GDM1 (cell line): ENCODE measurements around the gene CNTRL.
"Not testable (repeated sequence)": the region's sequence is repeated elsewhere in the genome, so short reads cannot be mapped to it uniquely, and the experiment has no call there.

Source experiments
- DNase-seq: peaks from one replicate; lab custom pipeline; 2025; lab: John Stamatoyannopoulos, UW

Gene CNTRL

DNA sequence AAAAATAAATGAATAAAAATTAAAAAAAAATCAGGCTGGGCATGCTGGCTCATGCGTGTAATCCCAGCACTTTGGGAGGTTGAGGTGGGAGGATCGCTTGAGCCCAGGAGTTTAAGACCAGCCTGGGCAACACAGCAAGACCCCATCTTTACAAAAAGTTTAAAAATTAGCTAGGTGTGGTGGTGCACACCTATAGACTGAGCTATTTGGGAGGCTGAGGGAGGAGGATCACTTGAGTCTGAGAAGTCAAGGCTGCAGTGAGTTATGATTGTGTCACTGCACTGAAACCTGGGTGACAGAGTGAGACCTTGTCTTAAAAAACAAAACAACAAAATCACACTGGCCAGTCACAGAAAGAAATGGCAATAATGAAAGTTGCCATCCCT is 3.4 kb upstream of the CNTRL start:
- no peak for DNase-seq

DNA sequence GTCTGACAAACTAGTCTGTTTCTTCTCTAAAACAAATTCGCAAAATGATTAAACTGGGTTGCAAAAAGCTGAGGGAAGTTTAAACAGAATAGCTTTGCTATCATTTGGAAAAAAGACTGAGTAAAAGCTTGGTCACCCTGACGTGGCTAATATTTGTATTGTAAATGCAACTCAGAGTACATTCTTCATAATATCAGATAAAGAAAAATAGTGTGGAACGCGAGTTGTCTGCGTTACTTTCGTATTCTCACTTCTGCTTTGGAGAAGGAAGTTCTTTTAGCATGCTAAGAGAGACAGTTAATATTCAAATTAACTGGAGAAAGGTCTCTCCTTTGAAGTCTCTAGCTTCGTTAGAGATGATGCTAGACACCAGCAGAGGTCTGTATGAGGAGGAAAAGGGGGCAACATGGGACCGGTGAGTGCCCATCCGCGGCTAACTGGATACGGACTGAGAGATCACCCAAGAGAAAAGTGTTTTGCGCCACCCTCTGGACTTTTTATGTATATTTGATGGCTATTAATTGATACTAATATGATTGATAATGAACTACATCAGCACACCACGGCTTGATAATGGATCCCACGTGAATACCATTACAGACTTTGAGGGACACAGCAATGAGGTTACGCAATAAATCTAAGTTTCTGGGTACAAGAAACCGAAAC is 2.9 kb upstream of the CNTRL start:
- DNase-seq = peak; percentile 20

DNA sequence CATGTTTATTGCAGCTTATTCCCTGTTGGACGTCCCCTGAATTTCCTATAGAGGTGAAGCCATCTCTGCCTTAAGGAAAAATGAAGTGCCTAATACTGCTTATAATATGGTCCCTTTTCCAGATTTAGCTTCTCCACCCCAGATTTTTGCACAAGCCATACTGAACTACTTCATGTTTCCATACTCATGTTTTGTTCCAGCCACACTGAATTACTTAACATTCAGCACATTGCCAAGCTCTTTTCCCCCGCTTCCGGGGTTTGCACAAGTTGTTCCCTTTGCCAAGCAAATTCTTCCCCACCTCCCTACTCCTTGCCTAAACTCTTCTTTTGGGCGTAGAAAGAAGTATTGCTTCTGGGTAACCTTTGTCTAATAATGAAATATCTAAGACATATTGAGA is 1.7 kb upstream of the CNTRL start:
- DNase-seq = peak; percentile 4

DNA sequence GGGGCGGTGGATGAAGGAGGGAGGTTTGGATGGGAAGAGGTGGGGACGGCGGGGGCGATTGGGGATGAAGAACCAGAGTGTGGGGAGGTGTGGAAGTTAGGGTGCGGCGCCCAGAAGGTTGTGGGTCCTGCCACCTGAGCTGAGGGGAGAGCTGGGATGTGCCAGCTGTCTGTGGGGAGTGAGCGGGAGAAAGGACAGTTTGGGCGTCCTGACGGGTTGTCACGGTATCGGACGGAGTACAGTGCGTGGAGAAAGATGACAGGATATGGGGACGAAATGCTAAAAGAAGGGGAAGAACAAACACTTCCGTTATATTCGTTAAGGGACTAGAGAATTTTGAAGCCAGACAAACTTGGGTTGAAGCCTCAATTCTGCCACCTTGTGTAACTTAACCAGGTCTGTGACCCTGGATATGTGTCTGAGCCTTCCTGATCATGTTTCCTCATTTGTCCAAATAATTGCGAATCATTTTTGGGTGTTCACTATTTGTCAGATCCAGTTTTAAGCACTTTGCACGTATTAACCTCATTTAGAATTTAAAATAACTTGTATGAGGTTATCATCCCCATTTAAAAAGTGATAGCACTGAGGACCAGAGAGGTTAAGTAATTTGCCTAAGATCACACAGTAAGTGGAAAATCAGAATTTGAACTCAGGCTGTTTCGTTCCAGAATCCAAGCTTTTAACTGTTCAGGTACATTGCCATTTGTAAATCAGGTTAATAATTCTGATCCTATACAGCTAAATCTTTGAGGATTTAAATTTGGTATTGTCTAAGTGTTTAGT is 689 bp downstream of the CNTRL start:
- no peak for DNase-seq

DNA sequence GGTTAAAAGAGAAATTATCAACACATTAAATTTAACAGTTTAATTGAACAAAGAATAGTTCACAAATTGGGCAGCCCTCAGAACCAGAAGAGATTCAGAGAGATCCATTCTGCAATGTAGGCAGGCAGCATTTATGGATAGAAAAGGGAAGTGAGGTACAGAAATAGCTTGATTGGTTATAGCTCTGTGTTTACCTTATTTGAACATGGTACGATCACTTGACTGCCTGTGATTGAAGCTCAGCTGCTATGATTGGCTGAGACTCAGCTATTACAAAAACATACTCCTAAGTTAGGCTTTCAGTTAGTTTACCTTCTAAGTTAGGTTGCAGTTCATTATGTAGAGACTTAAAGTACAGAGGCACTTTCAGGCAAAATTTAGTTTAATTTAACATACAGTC is 7.3 kb downstream of the CNTRL start:
- no peak for DNase-seq

DNA sequence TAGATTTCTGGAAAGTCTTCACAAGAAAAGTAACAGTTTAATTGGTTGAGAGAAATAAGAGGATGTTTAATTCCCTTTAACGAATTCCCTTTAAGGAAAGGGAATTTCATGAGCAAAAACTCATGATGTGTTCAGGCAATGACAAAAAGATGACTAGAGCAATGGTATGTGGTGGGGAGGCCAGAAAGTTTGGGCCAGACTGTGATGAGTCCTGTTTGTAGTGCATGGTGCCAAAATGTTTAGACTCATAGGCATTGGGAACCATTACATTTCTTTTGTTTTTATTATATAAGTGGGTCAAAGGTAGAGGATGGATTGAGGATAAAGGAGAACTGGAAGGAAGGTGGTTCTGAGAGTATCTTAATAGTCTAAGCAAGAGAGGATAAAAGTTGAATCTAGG is 10.9 kb downstream of the CNTRL start:
- DNase-seq = no peak

DNA sequence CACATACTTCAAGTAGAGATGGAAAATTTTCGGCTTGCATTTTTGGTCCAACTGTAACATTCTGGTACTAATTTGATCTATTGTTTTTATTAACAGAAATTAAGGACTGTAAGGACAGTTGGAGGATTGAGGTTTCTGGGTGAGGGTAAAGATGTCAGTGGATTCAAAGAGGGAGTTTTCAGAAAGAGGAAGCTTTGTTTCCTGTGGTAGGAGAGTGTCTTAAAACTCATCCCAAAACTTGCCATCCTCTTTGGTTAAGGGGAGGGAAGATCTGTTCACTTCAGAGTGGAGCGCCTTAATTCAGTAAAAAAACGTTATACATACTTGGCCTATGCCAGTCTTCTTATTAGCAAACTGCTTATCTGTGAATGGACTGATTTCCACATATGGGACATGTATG is 13.8 kb downstream of the CNTRL start:
- DNase-seq = peak; percentile 40

DNA sequence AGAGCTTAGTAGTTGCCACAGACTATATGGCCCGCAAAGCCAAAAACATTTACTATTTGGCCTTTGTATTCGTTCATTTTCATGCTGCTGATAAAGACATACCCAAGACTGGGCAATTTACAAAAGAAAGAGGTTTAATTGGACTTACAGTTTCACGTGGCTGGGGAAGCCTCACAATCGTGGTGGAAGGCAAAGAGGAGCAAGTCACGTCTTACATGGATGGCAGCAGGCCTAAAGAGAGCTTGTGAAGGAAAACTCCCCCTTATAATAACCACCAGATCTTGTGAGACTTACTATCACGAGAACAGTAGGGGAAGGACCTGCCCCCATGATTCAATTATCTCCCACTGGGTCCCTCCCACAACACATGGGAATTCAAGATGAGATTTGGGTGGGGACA is 16.0 kb downstream of the CNTRL start:
- DNase-seq = not testable (repeated sequence)

DNA sequence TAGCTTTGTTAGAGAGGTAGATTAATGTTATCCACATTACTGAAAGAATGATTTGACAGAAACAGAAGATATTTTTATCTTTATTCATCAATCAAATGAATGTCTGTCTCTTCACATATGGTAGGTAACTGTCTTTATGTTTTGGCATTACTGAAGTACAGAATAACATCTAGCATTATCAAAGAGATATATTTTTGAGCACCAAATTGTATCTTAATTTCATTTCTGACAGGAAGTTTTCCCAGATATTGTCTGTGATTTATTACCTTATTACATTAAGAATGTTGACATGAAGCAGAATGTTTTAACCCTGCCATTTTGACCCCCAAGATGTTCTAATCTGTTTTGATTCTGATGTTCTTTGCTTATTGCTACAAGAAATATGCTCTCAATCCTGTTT is 20.3 kb downstream of the CNTRL start:
- no peak for DNase-seq

DNA sequence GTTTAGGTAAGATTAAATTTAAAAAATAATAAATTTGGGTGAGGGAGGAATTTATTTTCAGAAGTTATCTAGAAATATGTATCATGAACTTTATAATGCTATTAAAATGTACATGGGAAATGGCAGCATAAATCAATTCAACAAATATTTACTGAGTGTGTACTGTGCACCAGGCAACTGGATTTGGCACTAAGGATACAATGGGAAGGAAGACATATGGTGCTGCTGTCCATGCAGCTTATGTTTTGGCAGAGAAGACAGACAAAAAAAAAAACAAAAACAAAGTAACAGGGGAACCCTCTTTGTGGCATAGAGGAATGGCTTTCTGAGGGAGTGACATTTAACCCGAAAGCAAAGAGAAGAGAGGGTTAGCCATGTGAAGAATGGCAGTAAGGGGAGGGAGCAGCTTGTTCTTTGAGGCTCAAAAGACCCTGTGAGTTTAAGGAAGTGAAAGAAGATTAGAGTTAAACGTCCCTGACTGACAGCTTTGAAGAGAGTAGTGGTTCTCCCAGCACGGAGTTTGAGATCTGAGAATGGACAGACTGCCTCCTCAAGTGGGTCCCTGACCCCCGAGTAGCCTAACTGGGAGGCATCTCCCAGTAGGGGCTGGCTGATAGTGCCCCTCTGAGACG is 23.9 kb downstream of the CNTRL start:
- DNase-seq = no peak

DNA sequence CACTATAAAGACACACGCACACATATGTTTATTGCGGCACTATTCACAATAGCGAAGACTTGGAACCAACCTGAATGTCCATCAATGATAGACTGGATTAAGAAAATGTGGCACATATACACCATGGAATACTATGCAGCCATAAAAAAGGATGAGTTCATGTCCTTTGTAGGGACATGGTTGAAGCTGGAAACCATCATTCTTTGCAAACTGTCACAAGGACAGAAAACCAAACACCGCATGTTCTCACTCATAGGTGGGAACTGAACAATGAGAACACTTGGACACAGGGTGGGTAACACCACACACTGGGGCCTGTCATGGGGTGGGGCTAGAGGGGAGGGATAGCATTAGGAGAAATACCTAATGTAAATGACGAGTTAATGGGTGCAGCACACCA is 29.3 kb downstream of the CNTRL start:
- not testable (repeated sequence) for DNase-seq

DNA sequence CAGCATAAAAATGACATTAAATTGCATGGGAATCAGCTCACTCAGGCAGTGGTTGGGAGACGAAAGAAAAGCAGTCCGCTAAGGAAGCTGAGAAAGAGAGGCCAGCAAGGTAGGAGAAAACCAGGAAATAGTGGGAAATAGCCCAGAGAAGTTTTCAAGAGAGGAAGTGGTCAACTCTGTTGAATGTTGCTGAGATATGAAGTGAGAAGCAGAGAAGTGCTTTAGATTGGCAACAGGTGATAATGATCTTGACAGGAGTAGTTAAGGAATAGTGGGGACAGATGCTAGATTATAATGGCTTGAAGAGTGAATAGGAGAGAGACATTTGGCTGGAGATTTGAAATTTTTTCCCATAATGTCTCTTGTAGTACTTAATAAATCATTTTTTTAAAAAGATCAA is 30.8 kb downstream of the CNTRL start:
- peak; percentile 37 for DNase-seq

DNA sequence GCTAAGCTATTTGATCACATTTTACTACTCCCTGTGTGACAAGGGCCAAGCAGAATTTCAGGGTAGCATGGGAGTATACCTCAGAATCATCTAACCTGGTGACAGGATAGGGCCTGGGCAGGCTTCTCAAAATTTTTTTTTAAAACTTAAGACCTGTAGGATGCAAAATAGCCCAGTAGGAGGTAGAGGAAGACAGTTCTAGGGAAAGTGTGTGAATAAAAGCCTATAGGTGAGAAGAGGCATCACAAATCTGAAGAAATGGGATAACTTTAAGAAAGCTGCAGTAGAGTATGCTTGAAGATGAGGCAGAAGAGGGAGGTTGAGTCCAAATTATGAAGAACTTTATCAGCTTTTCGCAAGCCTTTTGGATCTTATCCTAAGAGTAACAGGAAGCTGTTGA is 32.3 kb downstream of the CNTRL start:
- peak; percentile 28 for DNase-seq

DNA sequence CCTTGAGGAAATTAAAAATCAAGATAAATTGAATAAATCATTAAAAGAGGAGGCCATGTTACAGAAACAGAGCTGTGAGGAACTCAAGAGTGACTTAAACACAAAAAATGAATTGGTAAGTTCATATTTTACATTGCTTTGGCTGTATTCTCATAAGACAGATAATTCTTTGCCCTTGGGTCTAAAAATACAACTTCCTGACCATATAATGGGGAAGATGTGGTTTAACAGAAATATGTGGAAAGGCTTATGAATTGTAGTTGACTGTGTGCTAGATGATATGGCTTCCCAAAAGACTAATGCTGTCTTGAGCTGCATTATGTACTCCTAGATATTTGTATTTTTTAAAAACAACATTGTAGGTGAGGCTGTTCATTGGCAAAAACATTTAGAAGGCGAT is 33.1 kb downstream of the CNTRL start:
- peak; percentile 53 for DNase-seq

DNA sequence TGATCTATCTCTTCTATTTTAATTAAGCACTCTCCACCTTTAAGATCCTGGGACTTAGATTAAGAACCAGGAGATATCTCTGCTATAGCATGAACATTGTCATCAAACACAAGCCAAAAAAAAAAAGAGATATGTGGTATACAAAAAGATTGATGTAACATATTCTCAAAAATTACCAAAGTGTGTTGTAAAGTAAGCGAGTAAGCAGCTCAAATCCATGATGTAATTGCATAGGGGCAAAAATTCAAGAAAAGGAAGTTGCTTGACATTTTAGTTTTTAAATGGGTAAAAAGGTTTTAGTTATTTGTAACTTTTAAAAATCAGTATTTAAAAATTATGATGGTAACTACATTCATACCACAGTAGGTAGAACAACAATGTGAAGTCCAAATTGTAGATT is 40.7 kb downstream of the CNTRL start:
- no peak for DNase-seq

DNA sequence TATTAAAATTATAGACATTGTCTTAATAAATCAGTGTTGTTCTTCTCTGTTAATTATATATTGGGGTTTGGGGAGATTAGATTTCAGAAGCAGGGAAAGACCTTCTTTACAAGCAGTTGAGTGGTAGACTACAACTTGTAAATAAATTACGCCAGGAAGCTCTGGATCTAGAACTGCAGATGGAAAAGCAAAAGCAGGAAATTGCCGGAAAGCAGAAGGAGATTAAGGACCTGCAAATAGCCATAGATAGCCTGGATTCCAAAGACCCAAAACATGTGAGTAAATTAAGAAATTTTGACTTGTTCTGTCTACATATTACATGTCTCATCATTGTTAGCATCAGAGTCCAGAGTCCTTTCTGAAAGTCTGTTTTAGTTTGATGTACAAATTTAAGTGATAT is 43.5 kb downstream of the CNTRL start:
- no peak for DNase-seq

DNA sequence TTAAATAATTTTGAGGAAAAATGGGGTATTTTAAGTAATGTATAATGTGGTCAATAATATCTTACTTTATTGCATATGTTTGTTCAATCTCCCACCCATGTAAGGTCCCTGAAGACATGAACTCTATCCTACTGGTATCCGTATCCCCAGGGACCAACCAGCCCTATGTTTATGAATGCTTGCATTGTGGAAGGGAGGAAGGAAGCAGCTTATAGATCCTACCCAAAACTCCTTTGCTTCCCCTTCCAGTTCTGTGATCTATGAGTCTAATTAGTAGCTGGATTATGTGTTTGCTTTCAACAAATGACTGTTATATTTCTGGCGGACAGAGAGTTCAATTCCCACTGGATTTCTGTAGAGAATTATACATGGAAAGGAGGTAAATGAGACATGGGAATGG is 45.6 kb downstream of the CNTRL start:
- no peak for DNase-seq

DNA sequence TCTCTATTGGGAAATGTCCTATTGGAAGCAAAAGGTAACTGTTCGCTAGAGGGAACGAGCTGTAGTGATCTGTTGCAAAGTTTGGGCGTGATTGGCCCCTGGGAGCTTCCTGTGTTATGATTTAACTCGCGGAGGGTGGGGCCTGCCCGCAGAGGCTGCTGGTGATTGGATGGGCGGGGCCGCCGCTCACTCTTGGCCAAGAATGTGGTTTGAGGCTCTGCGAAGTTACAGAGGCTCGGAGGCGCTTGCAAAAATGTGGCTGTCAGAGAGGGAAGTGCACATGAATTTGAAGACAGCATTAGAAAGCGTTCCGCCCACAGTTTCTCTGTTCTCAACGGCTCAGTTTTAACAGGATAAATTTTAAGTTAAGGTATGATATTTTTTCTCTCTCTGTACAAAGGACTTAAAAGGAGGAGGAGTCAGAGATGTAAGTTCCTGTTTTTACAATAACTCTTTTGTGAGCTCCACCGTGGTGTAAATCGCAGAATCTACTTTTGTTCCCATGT is 46.9 kb downstream of the CNTRL start:
- peak; percentile 94 for DNase-seq

DNA sequence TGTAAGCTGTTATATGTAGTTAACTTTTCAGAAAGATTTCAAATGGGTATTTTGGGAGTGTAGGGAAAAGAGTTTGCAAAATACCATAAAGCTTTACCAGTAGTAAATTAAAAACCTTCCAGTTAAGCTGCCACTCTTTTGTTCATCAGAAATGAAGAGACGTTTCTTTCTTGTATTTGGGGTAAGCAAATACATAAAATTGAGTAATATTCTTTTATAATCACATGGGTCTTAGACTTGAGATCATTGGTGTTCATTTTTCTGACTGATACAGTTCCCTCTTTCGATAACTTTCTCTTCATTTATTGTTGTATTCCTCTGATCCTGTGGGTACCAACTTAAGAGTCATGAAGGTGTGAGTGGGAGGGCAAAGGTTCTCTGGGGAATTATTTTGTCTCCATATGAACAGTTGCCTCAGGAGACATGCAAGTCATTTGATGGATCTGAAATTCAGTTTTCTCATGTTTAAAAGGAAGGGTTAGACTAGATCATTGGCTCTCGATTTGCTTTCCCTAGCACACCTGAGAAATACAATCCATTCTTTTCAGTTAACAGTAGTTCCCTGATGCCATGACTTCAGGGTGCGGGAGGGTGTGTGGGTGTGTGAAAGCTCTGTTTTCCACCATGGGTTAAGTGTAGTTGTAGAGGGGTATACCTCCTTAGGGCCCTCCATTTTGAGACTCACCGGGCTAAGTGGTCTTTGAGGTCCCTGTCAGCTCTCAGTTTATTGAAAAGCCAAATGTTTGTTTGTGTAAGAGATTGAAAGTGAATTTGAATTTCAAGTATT is 47.7 kb downstream of the CNTRL start:
- no peak for DNase-seq

DNA sequence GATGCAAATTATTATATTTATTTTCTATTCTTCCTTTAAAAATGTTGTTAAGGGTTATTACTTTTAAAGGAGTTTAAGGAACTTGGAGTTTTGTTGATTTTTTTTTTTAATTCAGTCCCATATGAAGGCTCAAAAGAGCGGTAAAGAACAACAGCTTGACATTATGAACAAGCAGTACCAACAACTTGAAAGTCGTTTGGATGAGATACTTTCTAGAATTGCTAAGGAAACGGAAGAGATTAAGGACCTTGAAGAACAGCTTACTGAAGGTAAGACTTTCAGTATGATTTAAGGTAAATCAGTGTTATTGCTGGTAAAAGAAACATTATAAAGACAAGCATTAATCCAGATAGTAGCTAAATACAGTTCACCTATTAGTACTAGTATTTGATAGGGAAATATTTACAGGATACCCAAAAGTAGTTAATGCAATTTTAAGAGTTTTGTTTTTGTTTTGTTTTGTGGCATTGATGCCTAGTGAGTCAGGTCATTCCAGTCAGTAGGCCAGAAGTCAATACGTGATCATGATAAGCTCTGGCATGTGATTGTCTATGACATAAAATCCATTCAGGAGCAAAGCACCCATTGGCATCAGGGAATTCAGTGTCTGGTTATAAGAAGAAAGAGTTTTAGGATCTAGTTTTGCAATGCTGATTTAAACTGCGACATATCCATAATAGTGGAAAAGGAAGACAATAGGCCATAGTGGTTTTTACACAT is 49.2 kb downstream of the CNTRL start:
- no peak for DNase-seq

DNA sequence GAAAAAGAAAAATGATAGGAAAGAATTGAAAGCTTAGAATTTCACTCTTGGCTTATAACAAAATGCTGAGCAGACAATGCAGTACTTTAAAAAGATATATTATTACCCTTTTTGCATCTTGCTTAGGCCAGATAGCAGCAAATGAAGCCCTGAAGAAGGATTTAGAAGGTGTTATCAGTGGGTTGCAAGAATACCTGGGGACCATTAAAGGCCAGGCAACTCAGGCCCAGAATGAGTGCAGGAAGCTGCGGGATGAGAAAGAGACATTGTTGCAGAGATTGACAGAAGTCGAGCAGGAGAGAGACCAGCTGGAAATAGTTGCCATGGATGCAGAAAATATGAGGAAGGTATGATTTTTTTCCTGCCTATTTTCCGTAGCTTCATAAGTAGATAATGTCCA is 50.8 kb downstream of the CNTRL start:
- DNase-seq = no peak

DNA sequence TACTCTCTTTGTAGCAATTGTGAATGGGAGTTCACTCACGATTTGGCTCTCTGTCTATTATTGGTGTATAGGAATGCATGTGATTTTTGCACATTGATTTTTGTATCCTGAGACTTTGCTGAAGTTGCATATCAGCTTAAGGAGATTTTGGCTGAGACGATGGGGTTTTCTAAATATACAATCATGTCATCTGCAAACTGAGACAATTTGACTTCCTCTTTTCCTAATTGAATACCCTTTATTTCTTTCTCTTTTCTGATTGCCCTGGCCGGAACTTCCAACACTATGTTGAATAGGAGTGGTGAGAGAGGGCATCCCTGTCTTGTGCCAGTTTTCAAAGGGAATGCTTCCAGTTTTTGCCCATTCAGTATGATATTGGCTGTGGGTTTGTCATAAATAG is 54.6 kb downstream of the CNTRL start:
- DNase-seq = not testable (repeated sequence)
